ENCODE data around the gene ZNF664. TPM values are rescaled to one million over a fixed set of nuclear protein-coding genes. Genes with fewer than 3 reads are reported as not detected.
A peak's percentile ranks its signal among the peaks of the same experiment; 100 is the strongest.

The ZNF664 gene
- total and polyA plus RNA-seq, 10 donors, result 12.0 to 53.4 (median 41.7) TPM

DNA sequence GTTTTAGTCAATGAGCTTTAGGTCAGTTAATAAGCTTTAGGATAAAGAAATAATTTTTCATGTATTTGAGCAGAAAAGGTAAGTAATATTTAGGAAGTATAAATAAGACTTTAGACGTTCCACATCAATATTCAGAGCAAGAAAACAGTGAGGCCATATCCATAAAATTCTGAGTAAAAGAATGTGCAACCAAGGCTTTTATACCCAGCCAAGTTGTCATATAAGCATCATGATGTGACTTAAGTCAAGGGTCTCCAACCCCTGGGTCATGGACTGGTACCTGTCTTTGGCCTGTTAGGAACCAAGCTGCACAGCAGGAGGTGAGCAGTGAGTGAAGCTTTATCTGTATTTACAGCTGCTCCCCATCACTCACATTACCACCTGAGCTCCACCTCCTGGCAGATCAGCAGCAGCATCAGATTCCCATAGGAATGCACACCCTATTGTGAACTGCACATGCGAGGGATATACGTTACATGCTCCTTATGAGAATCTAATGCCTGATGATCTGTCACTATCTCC, 74.1 kb downstream of the ZNF664 start:
- intact Hi-C loops (cut with DNase I; ENCODE audit: low total_unique reads), result no loop called here
- no peaks in the 10 kb centered on the region for H3K36me3 ChIP-seq
- TF ChIP-seq POLR2A (IDR thresholded peaks at IDR 0.05) (no peak), POLR2AphosphoS5 (IDR thresholded peaks at IDR 0.05) (no peak)
- TF ChIP-seq, protein P1, sequence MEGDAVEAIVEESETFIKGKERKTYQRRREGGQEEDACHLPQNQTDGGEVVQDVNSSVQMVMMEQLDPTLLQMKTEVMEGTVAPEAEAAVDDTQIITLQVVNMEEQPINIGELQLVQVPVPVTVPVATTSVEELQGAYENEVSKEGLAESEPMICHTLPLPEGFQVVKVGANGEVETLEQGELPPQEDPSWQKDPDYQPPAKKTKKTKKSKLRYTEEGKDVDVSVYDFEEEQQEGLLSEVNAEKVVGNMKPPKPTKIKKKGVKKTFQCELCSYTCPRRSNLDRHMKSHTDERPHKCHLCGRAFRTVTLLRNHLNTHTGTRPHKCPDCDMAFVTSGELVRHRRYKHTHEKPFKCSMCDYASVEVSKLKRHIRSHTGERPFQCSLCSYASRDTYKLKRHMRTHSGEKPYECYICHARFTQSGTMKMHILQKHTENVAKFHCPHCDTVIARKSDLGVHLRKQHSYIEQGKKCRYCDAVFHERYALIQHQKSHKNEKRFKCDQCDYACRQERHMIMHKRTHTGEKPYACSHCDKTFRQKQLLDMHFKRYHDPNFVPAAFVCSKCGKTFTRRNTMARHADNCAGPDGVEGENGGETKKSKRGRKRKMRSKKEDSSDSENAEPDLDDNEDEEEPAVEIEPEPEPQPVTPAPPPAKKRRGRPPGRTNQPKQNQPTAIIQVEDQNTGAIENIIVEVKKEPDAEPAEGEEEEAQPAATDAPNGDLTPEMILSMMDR (IDR thresholded peaks at IDR 0.05 in 8 of 11, conservative IDR thresholded peaks at IDR 0.05 in 3 of 11), result no peak
- no peak overlapping the region for H3K27ac ChIP-seq
- 88 to 93% (median 90%) methylated on average over 3 of the region's 3 CpGs for WGBS, 5 donors
- no peaks in the 10 kb centered on the region for H3K27me3 ChIP-seq (replicated peaks in 1 of 7)
- no peak overlapping the region for H3K4me3 ChIP-seq
- no peaks in the 10 kb centered on the region for H3K4me1 ChIP-seq
- peaks cover 0 to 36% (median 31%) of the 10 kb centered on the region in 8 donors for H3K9me3 ChIP-seq
- DNase-seq, result no peak

DNA sequence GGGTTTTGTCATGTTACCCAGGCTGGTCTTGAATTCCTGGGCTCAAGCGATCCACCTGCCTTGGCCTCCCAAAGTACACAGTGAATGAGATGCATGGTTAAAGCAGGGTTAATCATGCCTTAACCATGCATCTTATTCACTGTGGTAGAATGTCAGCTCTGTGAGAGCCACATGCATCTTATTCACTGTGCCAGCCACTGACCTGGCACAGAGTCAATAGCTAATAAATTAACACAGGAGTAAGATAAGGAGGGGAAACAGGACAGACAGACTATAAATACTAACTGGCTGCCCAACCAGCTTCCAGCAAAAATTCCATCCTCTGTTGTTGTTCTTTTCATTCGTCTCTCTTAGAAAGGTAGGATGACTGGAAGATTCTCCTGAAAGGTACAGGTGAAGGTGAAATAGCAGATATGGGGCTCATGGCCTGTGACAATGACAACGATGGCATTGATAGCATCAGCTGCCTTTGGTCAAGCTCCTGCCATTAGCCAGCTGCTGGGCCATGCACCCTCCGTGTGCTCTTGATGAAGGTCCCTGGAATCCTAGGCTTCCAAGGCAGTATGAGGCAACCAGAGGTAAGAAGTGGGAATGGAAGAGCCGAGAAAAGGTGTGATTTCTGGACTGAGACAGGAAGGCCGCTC, 76.6 kb downstream of the ZNF664 start:
- Histone ChIP-seq H3K27me3 (replicated peaks in 1 of 7) (no peaks in the 10 kb centered on the region), H3K4me3 (no peak overlapping the region), H3K27ac (no peak overlapping the region), H3K36me3 (no peaks in the 10 kb centered on the region), H3K4me1 (peaks cover 0 to 6% (median 0%) of the 10 kb centered on the region in 6 donors), H3K9me3 (peaks cover 0 to 36% (median 31%) of the 10 kb centered on the region in 8 donors)
- WGBS, 5 donors, result 72 to 81% (median 76%) methylated on average over 6 of the region's 6 CpGs
- intact Hi-C loops (cut with DNase I; ENCODE audit: low total_unique reads), result loop anchor here (5.0 kb wide), 1 partner anchor 273 kb away; no protein-coding TSS in a partner anchor
- no peak for DNase-seq
- TF ChIP-seq, protein P1 (IDR thresholded peaks at IDR 0.05 in 8 of 11, conservative IDR thresholded peaks at IDR 0.05 in 3 of 11), result no peak
- no peak for TF ChIP-seq POLR2AphosphoS5 (IDR thresholded peaks at IDR 0.05)
- no peak for TF ChIP-seq POLR2A (IDR thresholded peaks at IDR 0.05)

- TF ChIP-seq, protein P1 (IDR thresholded peaks at IDR 0.05 in 8 of 11, conservative IDR thresholded peaks at IDR 0.05 in 3 of 11), result peak; percentile 28 to 64 (median 54)
- no peak for TF ChIP-seq POLR2A (IDR thresholded peaks at IDR 0.05)
- Histone ChIP-seq H3K27ac (no peak overlapping the region), H3K4me1 (peaks cover 0 to 6% (median 0%) of the 10 kb centered on the region in 6 donors), H3K36me3 (no peaks in the 10 kb centered on the region), H3K4me3 (no peak overlapping the region), H3K9me3 (peaks cover 0 to 6% (median 5%) of the 10 kb centered on the region in 8 donors), H3K27me3 (replicated peaks in 1 of 7) (no peaks in the 10 kb centered on the region)
- DNase-seq, result no peak
- 11 to 16% (median 15%) methylated on average over 10 of the region's 10 CpGs for WGBS, 5 donors
- intact Hi-C loops (cut with DNase I; ENCODE audit: low total_unique reads), result loop anchor here (5.0 kb wide), 1 partner anchor 268 kb away; no protein-coding TSS in a partner anchor
These were observed 80.8 kb downstream of the ZNF664 start for GRCh38 chr12:124053851-124054250.

DNA sequence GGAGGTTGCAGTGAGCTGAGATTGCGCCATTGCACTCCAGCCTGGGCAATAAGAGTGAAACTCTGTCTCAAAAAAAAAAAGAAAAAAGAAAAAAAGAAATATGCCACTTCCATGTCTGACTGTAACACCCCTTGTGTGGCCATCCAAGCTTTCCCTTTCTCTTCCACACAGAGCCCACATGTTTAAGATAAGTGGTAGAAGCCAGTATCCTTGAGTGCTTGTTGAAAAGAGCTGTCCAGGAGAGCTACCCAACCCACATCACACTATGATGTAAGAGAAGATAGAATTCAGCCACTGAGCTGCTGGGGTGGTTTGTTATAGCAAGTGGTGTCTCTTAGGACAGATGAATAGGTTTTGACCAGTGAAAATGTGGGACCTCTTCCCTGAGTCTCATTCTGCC, 82.1 kb downstream of the ZNF664 start:
- WGBS, 5 donors, result 81 to 100% (median 95%) methylated on average over 1 of the region's 1 CpG; no CpG with 5 or more reads in 2 of the 5 donors
- H3K9me3 ChIP-seq, result peaks cover 0 to 4% (median 0%) of the 10 kb centered on the region in 8 donors
- H3K36me3 ChIP-seq, result no peaks in the 10 kb centered on the region
- H3K27me3 ChIP-seq (replicated peaks in 1 of 7), result peaks cover 0 to 1% (median 0%) of the 10 kb centered on the region in 7 donors
- TF ChIP-seq POLR2A (IDR thresholded peaks at IDR 0.05), result no peak
- no peak for TF ChIP-seq POLR2AphosphoS5 (IDR thresholded peaks at IDR 0.05)
- TF ChIP-seq, protein P1 (IDR thresholded peaks at IDR 0.05 in 8 of 11, conservative IDR thresholded peaks at IDR 0.05 in 3 of 11), result no peak
- H3K4me3 ChIP-seq, result no peak overlapping the region
- peaks cover 0 to 6% (median 0%) of the 10 kb centered on the region in 6 donors for H3K4me1 ChIP-seq
- intact Hi-C loops (cut with DNase I; ENCODE audit: low total_unique reads), result no loop called here
- DNase-seq, result no peak
- no peak overlapping the region for H3K27ac ChIP-seq

Data from spleen (tissue), 11 donors.